ENCODE data around the gene BEND5.

The BEND5 gene

GRCh38 chr1:48680411-48681035 lies 96.2 kb downstream of the BEND5 start:
- DNase-seq (ENCODE audit: low read depth, low spot score), result no peak

- no peak for DNase-seq (ENCODE audit: low read depth, low spot score)
Measured at GRCh38 chr1:48679859-48680258, 96.8 kb downstream of the BEND5 start.

- DNase-seq (ENCODE audit: low read depth, low spot score), result no peak
Measured at GRCh38 chr1:48678710-48679505, 97.8 kb downstream of the BEND5 start.
